Measurements from ENCODE around the gene NRL. TPM values are rescaled to one million over a fixed set of nuclear protein-coding genes. Genes with fewer than 3 reads are reported as not detected.

NRL gene
- total RNA-seq, 1 experiment from 2014 or later: 1.6 TPM

DNA sequence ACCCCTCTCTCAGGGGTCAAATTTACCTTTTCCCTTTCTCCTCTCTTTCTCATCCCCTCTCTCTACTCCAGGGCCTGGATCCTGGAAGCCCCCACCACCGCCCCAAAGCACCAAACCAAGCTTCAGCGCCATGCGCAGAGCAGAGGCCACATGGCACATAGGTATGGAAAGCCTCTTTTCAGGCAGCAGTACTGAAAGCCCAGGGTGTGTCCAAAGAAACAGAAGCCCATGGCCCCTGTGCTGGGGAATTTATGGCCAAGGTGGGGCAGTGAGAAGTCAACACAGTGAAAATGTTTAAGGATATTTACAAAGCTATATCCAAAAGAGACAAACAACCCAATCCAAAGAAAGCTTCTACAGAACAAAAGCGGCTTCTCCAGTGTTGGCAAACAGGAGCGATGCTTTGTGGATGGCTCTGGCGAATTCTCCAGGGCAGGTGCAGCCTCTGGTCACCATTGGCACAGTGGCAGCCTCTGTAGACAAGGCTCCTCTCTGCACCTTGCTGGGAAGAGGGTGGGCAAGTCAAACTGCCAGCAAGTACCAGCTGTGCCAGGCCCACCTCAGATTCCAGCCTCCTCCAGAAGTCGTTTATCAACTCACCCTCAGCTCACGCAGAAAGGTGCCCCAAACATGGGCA is 48.1 kb downstream of the NRL start:
- no peak for DNase-seq (ENCODE audit: low spot score)

DNA sequence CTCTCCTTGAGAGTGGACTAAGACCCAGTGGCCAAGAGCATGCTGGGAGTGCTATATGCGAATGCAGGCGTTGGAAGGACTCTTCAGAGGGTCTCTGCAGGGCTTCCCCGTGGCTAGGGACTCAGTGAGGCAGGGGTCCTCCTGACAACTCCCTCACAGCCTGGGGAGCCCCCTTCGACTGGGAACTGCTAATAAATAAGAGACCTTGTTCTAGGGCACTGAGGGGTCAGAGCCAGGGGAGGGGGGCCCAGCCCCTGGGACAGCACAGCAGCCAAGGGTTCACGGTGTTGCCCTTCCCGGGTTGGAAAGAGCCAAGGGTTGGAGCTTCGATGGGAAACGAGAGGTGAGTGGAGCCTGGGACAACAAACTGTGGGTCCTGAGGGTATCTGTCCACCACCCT is 49.3 kb downstream of the NRL start:
- DNase-seq (ENCODE audit: low spot score): no peak

DNA sequence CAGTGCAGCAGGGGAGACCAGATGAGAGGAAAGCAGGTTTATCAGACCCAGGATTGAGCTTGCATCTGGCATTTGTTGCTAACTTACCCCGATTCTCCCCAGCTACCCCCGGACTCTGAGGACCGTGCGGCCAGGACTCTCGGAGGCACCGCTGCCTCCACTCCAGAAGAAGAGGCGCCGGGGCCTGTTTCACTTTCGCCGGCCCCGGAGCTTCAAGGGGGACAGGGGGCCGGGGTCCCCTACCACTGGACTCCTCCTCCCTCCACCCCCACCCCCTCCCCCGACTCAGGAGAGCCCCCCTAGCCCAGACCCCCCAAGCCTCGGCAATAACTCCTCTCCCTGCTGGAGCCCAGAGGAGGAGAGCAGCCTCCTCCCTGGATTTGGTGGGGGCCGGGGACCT is 49.9 kb downstream of the NRL start:
- DNase-seq (ENCODE audit: low spot score): no peak

DNA sequence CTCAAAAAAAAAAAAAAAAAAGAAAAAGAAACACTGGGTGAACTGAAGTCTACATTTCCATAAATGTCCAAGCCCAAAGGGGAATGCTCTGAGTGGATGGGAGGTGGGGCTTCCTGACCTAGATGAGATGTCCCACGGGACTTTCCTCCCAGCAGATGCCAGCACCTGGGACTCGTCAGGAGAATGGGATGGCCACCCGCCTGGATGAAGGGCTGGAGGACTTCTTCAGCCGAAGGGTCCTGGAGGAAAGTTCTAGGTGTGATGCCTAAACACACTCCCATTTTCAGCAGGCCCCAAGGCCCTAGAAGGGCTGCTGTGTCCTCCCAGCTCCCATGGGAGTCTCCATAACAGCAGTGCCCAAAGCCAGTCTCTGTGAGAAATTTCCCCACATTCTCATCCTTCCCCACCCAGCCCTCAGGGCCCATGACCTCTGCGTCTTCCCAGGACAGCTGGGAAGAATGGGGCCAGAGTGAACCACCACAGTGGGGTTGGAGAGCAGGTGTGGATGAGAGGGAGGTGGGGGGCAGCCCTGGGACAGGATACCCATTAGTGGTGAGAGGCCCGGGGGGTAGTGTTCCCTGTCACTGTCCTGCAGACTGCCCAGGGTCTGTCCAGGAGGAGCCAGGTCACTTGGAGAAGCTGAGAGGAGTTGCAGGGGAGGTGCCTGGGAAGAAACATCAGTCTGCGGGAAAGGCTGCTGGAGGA is 50.5 kb downstream of the NRL start:
- no peak for DNase-seq (ENCODE audit: low spot score)

DNA sequence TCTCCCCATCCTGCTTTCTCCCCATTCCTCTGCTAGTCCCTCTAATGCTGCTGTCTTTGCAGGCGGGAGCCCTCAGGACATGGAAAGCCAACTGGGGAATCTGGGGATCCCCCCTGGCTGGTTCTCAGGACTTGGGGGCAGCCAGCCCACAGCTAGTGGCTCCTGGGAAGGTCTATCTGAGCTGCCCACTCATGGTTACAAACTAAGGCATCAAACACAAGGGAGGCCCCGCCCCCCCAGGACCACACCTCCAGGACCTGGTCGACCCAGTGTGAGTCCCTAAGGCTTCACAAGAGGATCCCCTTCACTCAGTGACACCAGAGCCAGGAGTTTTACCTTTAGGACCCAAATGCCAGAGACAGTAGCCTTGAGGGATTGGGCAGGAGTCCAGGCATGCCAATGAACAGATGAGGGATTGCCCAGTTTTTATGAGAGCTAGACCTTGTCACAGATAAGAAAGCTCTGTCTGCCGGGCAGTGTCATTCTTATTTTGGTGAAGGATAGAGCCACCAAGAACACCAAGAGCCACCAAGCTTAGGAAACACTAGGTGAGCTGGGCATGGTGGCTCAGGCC is 51.4 kb downstream of the NRL start:
- no peak for DNase-seq (ENCODE audit: low spot score)

GRCh38 chr14:24062216-24062980 is 52.4 kb downstream of the NRL start:
- DNase-seq (ENCODE audit: low spot score): no peak

DNA sequence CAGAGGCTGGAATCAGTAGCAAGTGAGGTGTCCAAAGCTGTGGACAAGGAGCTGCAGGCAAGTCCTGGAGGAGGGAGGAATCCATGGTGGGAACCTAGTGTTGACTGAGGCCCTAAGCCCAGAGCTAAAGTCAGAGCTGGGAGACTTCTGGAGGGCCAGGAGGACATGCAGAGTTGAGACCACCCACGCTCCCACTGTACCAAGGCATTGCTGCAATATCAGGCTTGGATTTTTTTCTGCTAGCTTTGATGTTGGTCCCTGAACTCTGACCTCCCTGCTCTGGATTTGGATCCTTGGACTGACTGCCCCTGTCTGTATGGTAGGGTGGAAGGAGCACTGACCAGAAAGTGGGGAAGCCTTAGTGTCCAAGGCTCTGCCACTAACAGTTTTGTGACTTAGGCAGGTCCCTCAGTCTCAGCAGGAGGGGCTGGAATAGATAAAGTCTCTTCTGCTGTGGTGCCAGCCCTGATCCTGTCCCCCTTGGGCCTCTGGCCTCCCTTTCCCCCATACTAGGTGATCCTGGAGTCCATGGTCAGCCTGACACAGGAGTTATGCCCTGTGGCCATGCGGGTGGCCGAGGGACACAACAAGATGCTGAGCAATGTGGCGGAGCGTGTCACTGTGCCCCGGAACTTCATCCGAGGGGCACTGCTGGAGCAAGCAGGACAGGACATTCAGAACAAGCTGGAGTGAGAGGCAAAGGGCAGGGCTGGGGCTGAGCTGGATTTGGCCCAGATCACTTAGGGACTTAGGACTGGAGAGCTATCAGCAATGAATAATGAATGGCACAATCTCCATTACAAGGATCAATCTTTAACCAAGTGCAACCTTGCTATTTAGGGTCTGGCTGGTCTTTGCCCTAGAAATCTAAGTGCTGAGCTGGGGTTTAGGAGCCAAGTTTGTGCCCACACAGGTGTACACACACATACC is 53.5 kb downstream of the NRL start:
- DNase-seq (ENCODE audit: low spot score): no peak

DNA sequence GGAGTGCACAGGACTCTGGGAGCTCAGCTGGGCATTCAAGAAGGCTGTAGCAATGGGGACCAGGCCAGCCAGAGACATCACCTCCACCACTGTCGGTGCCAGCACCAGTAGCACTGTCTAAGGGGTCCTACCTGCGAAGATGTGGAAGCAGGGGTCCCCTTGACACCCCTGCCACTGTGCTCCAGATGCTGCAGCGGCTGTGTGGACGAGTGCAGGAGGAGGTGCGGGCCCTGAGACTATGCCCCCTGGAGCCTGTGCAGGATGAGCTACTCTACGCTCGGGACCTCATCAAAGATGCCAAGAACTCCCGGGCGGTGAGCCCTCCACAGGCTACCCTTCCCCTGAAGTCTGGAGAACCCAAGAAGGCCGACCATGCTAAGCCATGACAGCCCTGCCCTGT is 54.3 kb downstream of the NRL start:
- DNase-seq (ENCODE audit: low spot score): no peak

DNA sequence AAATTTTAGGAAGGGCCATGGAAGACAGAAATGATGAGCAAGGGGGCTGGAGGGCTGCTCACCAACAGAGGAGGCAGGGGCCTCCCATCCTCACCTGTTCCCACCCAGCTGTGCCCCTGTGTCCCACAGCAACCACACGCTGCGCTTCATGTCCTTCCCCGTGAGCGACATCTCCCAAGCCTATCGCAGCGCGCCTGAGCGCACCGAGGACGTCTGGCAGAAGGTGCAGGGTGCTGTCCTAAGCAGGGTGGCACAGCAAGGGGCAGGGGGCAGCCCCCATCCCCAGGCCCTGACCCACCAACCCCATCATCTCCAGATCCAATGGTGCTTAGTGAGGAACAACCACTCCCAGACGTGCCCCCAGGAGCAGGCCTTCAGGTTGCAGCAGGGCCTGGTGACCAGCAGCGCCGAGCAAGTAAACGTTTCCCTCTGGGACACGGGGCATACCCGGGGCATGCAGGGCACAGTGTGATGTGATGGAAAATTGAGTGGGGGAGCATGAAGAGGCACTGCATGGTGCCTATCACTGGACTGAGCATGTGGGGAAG is 54.8 kb downstream of the NRL start:
- DNase-seq (ENCODE audit: low spot score): no peak

DNA sequence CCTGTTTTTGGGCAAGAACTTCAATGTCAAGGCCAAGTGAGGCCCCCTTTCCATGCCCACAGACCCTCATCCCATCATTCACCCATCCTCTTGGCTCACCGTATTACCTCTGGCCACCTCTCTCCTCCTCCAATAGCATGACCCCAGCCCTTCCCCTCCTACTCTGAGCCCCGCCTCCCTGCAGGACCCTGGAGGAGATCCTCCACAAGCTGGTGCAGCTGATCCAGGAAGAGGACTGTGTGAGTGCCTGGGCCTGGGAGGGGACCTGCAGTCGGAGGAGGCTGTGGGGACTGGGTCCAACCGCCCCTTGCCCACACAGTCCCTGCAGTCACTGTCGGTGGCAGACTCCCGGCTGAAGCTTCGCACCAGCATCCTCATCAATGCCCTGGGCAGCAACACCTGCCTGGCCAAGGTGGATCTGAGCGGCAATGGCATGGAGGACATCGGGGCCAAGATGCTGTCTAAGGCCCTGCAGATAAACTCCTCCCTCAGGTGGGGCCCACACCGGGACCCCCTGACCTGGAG is 55.7 kb downstream of the NRL start:
- DNase-seq (ENCODE audit: low spot score): no peak

DNA sequence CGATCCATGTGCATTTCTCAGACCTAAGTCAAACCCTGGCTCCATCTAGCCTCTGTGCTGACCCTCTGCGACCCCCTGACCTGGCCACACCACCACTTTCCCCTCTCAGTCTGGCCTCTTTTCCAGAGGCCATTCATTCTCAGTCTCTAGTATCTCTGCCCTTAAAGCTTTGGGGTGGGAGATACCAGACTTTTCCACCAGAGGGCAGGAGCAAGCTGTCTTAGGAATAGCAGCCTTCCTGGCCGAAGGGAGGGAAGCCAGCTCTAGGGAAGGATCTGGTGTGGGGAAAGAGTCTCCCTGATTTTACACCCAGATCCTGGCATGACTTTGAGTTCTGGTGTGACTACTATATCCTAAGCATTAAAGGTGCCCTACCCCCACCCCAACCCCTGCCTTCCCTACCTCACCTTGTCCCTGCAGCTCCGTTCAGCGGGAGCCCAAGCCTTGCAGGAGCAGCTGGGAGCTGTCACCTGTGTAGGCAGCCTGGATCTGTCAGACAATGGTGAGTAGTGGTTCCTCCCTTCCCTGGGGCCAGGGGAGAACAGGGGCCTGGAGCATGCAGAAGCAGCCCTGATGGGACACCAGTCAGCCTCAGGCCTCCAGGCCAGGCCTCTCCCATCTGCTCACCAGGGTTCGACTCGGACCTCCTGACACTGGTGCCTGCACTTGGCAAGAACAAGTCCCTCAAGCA is 56.3 kb downstream of the NRL start:
- peak; percentile 65 for DNase-seq (ENCODE audit: low spot score)

GRCh38 chr14:24057867-24058259 is 56.9 kb downstream of the NRL start:
- DNase-seq (ENCODE audit: low spot score): no peak

- DNase-seq (ENCODE audit: low spot score): no peak
Measured at GRCh38 chr14:24057271-24057670, 57.5 kb downstream of the NRL start.

DNA sequence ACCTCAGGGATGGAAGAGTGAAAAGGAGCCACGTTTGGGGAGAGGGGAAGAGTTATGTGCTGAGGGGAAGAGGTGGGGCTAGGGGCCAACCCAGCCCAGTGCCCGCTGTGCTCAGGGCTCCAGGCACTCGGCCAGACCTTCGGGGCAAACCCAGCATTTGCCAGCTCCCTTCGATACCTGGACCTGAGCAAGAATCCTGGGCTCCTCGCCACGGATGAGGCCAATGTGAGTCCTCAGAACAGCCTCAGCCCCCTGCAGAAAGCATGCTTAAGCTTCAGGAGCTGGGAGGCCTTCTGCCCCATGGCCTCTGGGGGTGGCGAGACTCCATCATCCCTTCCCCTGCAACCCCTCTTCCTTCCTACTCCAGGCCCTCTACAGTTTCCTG is 58.0 kb downstream of the NRL start:
- no peak for DNase-seq (ENCODE audit: low spot score)

DNA sequence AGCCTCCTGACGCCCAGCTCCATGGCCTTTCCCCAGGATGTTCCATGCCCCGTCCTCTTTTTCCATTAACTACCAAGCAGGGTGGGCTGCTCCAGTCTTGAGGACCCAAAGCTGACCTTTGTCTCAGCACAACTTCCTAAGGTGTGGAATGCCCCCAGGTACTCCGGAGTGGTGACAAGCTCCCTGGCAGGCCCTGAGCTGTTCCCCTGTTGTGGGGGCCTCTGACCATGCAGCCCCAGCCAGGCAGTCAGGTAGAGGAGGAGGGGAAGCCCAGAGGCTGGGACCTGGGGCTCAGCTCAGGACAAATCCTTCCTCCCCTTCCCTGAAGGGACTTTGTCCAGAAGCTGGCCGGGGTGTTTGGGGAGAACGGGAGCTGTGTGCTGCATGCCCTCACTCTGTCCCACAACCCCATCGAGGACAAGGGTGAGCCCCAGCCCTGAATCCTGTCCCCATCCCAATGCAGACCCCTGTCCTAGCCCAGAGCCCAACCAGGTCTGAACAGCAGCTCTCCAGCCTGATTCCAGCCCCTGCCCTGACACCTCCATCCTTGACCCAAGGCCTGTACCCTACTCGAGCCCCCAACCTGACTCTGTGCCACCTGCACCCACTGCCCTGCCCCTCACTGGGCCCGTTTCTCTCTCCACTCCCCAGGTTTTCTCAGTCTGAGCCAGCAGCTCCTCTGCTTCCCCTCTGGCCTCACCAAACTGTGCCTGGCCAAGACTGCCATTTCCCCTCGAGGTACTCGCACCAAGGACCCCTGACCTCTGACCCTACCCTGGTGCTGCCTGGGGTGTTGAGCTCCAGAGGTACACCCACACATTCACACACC is 58.6 kb downstream of the NRL start:
- DNase-seq (ENCODE audit: low spot score): no peak

- DNase-seq (ENCODE audit: low spot score): no peak
Measured at GRCh38 chr14:24054646-24055045, 60.1 kb downstream of the NRL start.

- no peak for DNase-seq (ENCODE audit: low spot score)
Measured at GRCh38 chr14:24054324-24054641, 60.5 kb downstream of the NRL start.

- no peak for DNase-seq (ENCODE audit: low spot score)
Measured at GRCh38 chr14:24053548-24054323, 61.0 kb downstream of the NRL start.

All from H4 (cell line).